WTC11 (cell line): Measurements from ENCODE around the gene AGO3. TPM values are rescaled to one million over a fixed set of nuclear protein-coding genes. Genes with fewer than 3 reads are reported as not detected.

Source experiments
- ATAC-seq: fragments of 200-7000 bp; cut with Tn5 transposase; 2 replicates; pipeline ENCODE4 v1.10.0; 2021; ENCODE audit warnings: mild to moderate bottlenecking, moderate library complexity
- CTCF ChIA-PET: fragments of 300-600 bp; sonication (Branson Sonifier 250); formaldehyde crosslinking; loops from one replicate; lab custom pipeline; 2021; ENCODE audit warnings: antibody characterized with exemption; lab: Charles Lee
- POLR2A ChIA-PET: fragments of 350-600 bp; sonication (Branson Sonifier 250); formaldehyde crosslinking; loops from one replicate; lab custom pipeline; 2021; ENCODE audit warnings: antibody characterized with exemption; lab: Charles Lee
- DNase-seq: peaks from one replicate; pipeline ENCODE4 v3.0.0; 2021; ENCODE audit warnings: low spot score
- H3K27ac Mint-ChIP-seq: 2 replicates; pipeline ENCODE4 v1.8.0; 2021; ENCODE audit warnings: mixed read lengths
- H3K27me3 Mint-ChIP-seq: 2 replicates; pipeline ENCODE4 v1.8.0; 2021; ENCODE audit warnings: low read depth, mild to moderate bottlenecking, moderate library complexity, mixed read lengths
- H3K36me3 Mint-ChIP-seq: 2 replicates; pipeline ENCODE4 v1.8.0; 2021; ENCODE audit warnings: mixed read lengths
- H3K4me1 Mint-ChIP-seq: 2 replicates; pipeline ENCODE4 v1.8.0; 2022; ENCODE audit warnings: mixed read lengths
- H3K4me3 Mint-ChIP-seq: 2 replicates; pipeline ENCODE4 v1.8.0; 2021; ENCODE audit warnings: mild to moderate bottlenecking, moderate library complexity, mixed read lengths
- H3K9me3 Mint-ChIP-seq: 2 replicates; pipeline ENCODE4 v1.8.0; 2021; ENCODE audit warnings: mixed read lengths
- CREB1 ChIP-seq: sonication (generic); formaldehyde crosslinking; IDR thresholded peaks from 2 replicates; pipeline ENCODE4 v1.8.0; 2023; ENCODE audit warnings: mild to moderate bottlenecking, missing genetic modification reagents
- GTF2I ChIP-seq: fragments of 250-450 bp; sonication (Bioruptor Pico); conservative IDR thresholded peaks from 2 replicates; pipeline ENCODE4 v1.4.0; 2021; ENCODE audit warnings: mild to moderate bottlenecking
- NR1H2 ChIP-seq: sonication (generic); formaldehyde crosslinking; IDR thresholded peaks from 2 replicates; pipeline ENCODE4 v1.9.0; 2021; ENCODE audit warnings: mild to moderate bottlenecking, moderate library complexity, missing genetic modification reagents
- RELA ChIP-seq: sonication (generic); formaldehyde crosslinking; IDR thresholded peaks from 2 replicates; pipeline ENCODE4 v1.8.1; 2022; ENCODE audit warnings: missing genetic modification reagents, mild to moderate bottlenecking, borderline replicate concordance
- SOX15 ChIP-seq: fragments of 250-450 bp; sonication (Bioruptor Pico); IDR thresholded peaks from 2 replicates; pipeline ENCODE4 v1.9.0; 2021; ENCODE audit warnings: mild to moderate bottlenecking
- TEAD1 ChIP-seq: sonication (generic); formaldehyde crosslinking; IDR thresholded peaks from 2 replicates; pipeline ENCODE4 v1.8.0; 2022; ENCODE audit warnings: mild to moderate bottlenecking, missing genetic modification reagents
- ZBTB21 ChIP-seq: sonication (generic); formaldehyde crosslinking; IDR thresholded peaks from 2 replicates; pipeline ENCODE4 v1.8.1; 2023; ENCODE audit warnings: mild to moderate bottlenecking, missing genetic modification reagents, borderline replicate concordance
- ZNF138 ChIP-seq: sonication (generic); formaldehyde crosslinking; conservative IDR thresholded peaks from 2 replicates; pipeline ENCODE4 v1.8.1; 2022; ENCODE audit warnings: mild to moderate bottlenecking, moderate library complexity, missing genetic modification reagents
- ZNF219 ChIP-seq: sonication (generic); formaldehyde crosslinking; IDR thresholded peaks from 2 replicates; pipeline ENCODE4 v1.8.0; 2023; ENCODE audit warnings: missing genetic modification reagents, mild to moderate bottlenecking, borderline replicate concordance
- ZNF232 ChIP-seq: sonication (generic); formaldehyde crosslinking; IDR thresholded peaks from 2 replicates; pipeline ENCODE4 v1.8.0; 2022; ENCODE audit warnings: mild to moderate bottlenecking, missing genetic modification reagents
- ZNF317 ChIP-seq: sonication (generic); formaldehyde crosslinking; IDR thresholded peaks from 2 replicates; pipeline ENCODE4 v1.8.1; 2023; ENCODE audit warnings: low read depth, mild to moderate bottlenecking, moderate library complexity, missing genetic modification reagents, borderline replicate concordance
- total RNA-seq: library from RNA; stranded (reverse); gene quantifications from 3 replicates; pipeline ENCODE4 v1.2.3, GENCODE V29; 2021
- TF ChIP-seq, protein P1 (sequence below): fragments of 250-450 bp; sonication (Bioruptor Pico); IDR thresholded peaks from 2 replicates; pipeline ENCODE4 v1.9.0; 2021; ENCODE audit warnings: mild to moderate bottlenecking, borderline replicate concordance
- TF ChIP-seq, protein P2 (sequence below): sonication (generic); formaldehyde crosslinking; IDR thresholded peaks from 2 replicates; pipeline ENCODE4 v1.8.1; 2023; ENCODE audit warnings: mild to moderate bottlenecking, missing genetic modification reagents, moderate library complexity
- TF ChIP-seq, protein P3 (sequence below): fragments of 250-450 bp; sonication (Bioruptor Pico); IDR thresholded peaks from 2 replicates; pipeline ENCODE4 v1.9.0; 2021; ENCODE audit warnings: mild to moderate bottlenecking
- TF ChIP-seq, protein P4 (sequence below): sonication (generic); formaldehyde crosslinking; IDR thresholded peaks from 2 replicates; pipeline ENCODE4 v1.8.1; 2023; ENCODE audit warnings: mild to moderate bottlenecking, missing genetic modification reagents
- TF ChIP-seq, protein P5 (sequence below): fragments of 250-450 bp; sonication (Bioruptor Pico); conservative IDR thresholded peaks from 2 replicates; pipeline ENCODE4 v1.9.0; 2021; ENCODE audit warnings: mild to moderate bottlenecking
- TF ChIP-seq, protein P6 (sequence below): sonication (generic); formaldehyde crosslinking; IDR thresholded peaks from 2 replicates; pipeline ENCODE4 v1.8.1; 2022; ENCODE audit warnings: mild to moderate bottlenecking, missing genetic modification reagents, moderate library complexity, borderline replicate concordance
- TF ChIP-seq, protein P7 (sequence below): sonication (generic); formaldehyde crosslinking; IDR thresholded peaks from 2 replicates; pipeline ENCODE4 v1.8.1; 2022; ENCODE audit warnings: low read depth, missing genetic modification reagents, borderline replicate concordance
- TF ChIP-seq, protein P8 (sequence below): sonication (generic); formaldehyde crosslinking; IDR thresholded peaks from 2 replicates; pipeline ENCODE4 v1.8.0; 2022; ENCODE audit warnings: mild to moderate bottlenecking, missing genetic modification reagents

Gene AGO3
- total RNA-seq, 1 experiment from 2014 or later = 26.8 TPM

DNA sequence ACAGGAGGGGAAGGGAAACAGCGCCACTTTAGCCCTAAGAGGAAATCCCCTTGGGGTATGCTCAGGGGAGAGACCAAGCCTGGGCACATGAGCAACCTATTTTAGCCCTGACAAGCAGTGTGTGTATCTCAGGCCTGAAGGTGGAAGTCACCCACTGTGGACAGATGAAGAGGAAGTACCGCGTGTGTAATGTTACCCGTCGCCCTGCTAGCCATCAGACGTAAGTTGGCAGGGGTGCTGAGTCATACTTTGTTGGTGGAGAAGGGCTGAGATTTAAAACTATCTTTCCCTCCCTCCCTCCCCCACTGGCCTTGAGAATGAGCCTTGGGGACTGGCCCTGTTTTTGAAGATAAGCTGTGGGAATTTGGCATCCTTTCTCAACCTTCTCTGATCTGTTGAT is 36.7 kb upstream of the AGO3 start (continued):
- TF ChIP-seq, protein P1, sequence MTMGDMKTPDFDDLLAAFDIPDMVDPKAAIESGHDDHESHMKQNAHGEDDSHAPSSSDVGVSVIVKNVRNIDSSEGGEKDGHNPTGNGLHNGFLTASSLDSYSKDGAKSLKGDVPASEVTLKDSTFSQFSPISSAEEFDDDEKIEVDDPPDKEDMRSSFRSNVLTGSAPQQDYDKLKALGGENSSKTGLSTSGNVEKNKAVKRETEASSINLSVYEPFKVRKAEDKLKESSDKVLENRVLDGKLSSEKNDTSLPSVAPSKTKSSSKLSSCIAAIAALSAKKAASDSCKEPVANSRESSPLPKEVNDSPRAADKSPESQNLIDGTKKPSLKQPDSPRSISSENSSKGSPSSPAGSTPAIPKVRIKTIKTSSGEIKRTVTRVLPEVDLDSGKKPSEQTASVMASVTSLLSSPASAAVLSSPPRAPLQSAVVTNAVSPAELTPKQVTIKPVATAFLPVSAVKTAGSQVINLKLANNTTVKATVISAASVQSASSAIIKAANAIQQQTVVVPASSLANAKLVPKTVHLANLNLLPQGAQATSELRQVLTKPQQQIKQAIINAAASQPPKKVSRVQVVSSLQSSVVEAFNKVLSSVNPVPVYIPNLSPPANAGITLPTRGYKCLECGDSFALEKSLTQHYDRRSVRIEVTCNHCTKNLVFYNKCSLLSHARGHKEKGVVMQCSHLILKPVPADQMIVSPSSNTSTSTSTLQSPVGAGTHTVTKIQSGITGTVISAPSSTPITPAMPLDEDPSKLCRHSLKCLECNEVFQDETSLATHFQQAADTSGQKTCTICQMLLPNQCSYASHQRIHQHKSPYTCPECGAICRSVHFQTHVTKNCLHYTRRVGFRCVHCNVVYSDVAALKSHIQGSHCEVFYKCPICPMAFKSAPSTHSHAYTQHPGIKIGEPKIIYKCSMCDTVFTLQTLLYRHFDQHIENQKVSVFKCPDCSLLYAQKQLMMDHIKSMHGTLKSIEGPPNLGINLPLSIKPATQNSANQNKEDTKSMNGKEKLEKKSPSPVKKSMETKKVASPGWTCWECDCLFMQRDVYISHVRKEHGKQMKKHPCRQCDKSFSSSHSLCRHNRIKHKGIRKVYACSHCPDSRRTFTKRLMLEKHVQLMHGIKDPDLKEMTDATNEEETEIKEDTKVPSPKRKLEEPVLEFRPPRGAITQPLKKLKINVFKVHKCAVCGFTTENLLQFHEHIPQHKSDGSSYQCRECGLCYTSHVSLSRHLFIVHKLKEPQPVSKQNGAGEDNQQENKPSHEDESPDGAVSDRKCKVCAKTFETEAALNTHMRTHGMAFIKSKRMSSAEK (CRISPR knock-in tag) = no peak

DNA sequence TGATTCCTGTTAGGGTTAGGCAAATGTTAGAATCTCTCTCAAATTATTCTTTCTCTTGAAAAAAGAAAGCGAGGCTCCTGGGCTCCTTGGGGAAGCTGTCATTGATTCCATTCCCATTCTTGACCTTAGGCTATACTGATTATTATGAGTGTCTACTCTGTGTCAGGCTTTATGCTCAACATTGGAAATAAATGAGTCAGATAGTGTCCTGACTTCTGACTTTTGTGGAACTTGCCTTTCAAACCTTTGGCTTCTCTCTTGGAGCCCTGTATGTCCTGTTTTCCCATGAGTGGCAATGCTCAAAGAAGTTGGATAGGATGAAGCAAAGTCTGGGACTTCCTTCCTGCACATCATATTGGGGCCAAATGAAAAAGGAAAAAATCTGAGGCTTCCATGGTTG is 36.2 kb upstream of the AGO3 start:
- Mint-ChIP-seq H3K9me3 (no peaks in the 10 kb centered on the region), H3K27ac (no peak overlapping the region)
- TF ChIP-seq, protein P2, sequence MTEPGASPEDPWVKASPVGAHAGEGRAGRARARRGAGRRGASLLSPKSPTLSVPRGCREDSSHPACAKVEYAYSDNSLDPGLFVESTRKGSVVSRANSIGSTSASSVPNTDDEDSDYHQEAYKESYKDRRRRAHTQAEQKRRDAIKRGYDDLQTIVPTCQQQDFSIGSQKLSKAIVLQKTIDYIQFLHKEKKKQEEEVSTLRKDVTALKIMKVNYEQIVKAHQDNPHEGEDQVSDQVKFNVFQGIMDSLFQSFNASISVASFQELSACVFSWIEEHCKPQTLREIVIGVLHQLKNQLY (CRISPR knock-in tag) = no peak
- TF ChIP-seq, protein P3, sequence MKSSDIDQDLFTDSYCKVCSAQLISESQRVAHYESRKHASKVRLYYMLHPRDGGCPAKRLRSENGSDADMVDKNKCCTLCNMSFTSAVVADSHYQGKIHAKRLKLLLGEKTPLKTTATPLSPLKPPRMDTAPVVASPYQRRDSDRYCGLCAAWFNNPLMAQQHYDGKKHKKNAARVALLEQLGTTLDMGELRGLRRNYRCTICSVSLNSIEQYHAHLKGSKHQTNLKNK (CRISPR knock-in tag) = no peak
- no peak for TF ChIP-seq GTF2I (CRISPR knock-in tag)
- no peak for TF ChIP-seq ZBTB21 (CRISPR knock-in tag)
- TF ChIP-seq, protein P4, sequence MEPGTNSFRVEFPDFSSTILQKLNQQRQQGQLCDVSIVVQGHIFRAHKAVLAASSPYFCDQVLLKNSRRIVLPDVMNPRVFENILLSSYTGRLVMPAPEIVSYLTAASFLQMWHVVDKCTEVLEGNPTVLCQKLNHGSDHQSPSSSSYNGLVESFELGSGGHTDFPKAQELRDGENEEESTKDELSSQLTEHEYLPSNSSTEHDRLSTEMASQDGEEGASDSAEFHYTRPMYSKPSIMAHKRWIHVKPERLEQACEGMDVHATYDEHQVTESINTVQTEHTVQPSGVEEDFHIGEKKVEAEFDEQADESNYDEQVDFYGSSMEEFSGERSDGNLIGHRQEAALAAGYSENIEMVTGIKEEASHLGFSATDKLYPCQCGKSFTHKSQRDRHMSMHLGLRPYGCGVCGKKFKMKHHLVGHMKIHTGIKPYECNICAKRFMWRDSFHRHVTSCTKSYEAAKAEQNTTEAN (CRISPR knock-in tag) = no peak
- TF ChIP-seq SOX15 (CRISPR knock-in tag) = no peak
- TF ChIP-seq ZNF232 (CRISPR knock-in tag) = no peak
- TF ChIP-seq, protein P5, sequence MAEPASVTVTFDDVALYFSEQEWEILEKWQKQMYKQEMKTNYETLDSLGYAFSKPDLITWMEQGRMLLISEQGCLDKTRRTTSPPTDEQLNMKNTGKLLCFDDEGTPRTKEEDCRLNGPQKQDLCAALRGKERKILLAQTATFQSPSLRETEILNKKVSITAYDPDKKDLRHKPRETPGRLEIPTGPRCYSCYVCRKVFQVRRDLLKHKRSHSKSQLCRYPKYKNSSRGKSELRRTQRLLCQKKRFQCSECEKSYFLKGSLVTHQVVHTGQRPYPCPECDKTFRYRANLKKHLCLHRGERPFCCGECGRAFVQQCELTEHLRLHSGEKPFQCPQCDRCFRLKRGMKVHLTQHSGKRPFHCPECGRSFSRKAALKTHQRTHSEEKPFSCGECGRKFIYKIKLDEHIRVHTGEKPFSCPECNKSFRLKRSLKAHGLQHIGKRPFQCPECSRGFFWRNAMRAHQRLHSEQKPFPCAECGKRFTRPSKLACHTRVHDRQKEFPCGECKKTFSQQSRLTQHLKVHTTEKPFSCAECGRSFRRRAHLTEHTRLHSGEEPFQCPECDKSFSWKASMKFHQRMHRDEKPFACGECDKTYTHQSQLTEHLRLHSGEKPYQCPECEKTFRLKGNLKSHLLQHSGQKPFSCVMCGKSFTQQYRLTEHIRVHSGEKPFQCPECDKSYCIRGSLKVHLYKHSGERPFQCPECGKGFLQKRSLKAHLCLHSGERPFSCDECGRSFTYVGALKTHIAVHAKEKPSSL (CRISPR knock-in tag) = no peak
- no peak for TF ChIP-seq TEAD1 (CRISPR knock-in tag)
- TF ChIP-seq, protein P6, sequence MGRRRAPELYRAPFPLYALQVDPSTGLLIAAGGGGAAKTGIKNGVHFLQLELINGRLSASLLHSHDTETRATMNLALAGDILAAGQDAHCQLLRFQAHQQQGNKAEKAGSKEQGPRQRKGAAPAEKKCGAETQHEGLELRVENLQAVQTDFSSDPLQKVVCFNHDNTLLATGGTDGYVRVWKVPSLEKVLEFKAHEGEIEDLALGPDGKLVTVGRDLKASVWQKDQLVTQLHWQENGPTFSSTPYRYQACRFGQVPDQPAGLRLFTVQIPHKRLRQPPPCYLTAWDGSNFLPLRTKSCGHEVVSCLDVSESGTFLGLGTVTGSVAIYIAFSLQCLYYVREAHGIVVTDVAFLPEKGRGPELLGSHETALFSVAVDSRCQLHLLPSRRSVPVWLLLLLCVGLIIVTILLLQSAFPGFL (CRISPR knock-in tag) = no peak
- TF ChIP-seq CREB1 (CRISPR knock-in tag) = no peak
- TF ChIP-seq ZNF138 = no peak
- no peak for TF ChIP-seq ZNF317 (CRISPR knock-in tag)
- TF ChIP-seq NR1H2 (CRISPR knock-in tag) = no peak
- TF ChIP-seq ZNF219 = no peak
- TF ChIP-seq, protein P7, sequence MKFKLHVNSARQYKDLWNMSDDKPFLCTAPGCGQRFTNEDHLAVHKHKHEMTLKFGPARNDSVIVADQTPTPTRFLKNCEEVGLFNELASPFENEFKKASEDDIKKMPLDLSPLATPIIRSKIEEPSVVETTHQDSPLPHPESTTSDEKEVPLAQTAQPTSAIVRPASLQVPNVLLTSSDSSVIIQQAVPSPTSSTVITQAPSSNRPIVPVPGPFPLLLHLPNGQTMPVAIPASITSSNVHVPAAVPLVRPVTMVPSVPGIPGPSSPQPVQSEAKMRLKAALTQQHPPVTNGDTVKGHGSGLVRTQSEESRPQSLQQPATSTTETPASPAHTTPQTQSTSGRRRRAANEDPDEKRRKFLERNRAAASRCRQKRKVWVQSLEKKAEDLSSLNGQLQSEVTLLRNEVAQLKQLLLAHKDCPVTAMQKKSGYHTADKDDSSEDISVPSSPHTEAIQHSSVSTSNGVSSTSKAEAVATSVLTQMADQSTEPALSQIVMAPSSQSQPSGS (CRISPR knock-in tag) = no peak
- TF ChIP-seq RELA = no peak
- TF ChIP-seq, protein P8, sequence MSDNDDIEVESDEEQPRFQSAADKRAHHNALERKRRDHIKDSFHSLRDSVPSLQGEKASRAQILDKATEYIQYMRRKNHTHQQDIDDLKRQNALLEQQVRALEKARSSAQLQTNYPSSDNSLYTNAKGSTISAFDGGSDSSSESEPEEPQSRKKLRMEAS (CRISPR knock-in tag) = no peak

More for the DNA sequence above, 36.2 kb upstream of the AGO3 start:
- Mint-ChIP-seq H3K27me3 (no peaks in the 10 kb centered on the region), H3K4me1 (no peaks in the 10 kb centered on the region), H3K36me3 (peaks cover 80% of the 10 kb centered on the region), H3K4me3 (no peak overlapping the region)
- CTCF ChIA-PET = interaction anchor here (1.3 kb wide), 1 partner anchor 11 kb away, joined by 4 read pairs; the partner anchor contains the start of gene AGO1
- POLR2A ChIA-PET = no interaction called here
- no peak for DNase-seq
- ATAC-seq = no peak
